Panc1 (cell line): ENCODE measurements around the gene CDRT4. TPM values are rescaled to one million over a fixed set of nuclear protein-coding genes. Genes with fewer than 3 reads are reported as not detected.

Experiments used
- ATAC-seq: fragments of 200-7000 bp; cut with Tn5 transposase; 2 replicates; pipeline ENCODE4 v1.9.1; 2020; ENCODE audit warnings: mild to moderate bottlenecking, moderate library complexity
- BruUV-seq: library from RNA; stranded (reverse); fragments of 400-500 nt; replicated peaks from 2 replicates; lab custom pipeline; 2021; lab: Mats Ljungman, UMichigan
- CTCF ChIA-PET: fragments of 300-600 bp; sonication (Branson Sonifier 250); formaldehyde crosslinking; loops from one replicate; lab custom pipeline; 2022; ENCODE audit warnings: antibody characterized with exemption; lab: Charles Lee
- POLR2A ChIA-PET: fragments of 300-600 bp; sonication (Branson Sonifier 250); formaldehyde crosslinking; loops from one replicate; lab custom pipeline; 2022; ENCODE audit warnings: antibody characterized with exemption; lab: Charles Lee
- DNase-seq: peaks from one replicate; pipeline ENCODE4 v3.0.0-alpha.2; 2010; ENCODE audit warnings: low read depth, low spot score
- H3K27ac ChIP-seq: 2 replicates; pipeline ENCODE4 v1.5.1; 2011; ENCODE audit warnings: mild to moderate bottlenecking, low read length, inconsistent platforms
- H3K27me3 ChIP-seq: fragments of 200-500 bp; sonication (Bioruptor generic); 2 replicates; pipeline ENCODE4 v1.6.0; 2014; ENCODE audit warnings: low read length, inconsistent platforms; ENCODE audit not compliant: control insufficient read depth, insufficient read depth
- H3K36me3 ChIP-seq: fragments of 200-500 bp; sonication (Bioruptor generic); 2 replicates; pipeline ENCODE4 v1.5.1; 2014; ENCODE audit warnings: inconsistent platforms, mild to moderate bottlenecking, low read length, moderate library complexity; ENCODE audit not compliant: control insufficient read depth, insufficient read depth
- H3K4me1 ChIP-seq: 2 replicates; pipeline ENCODE4 v1.5.1; 2011; ENCODE audit warnings: inconsistent platforms, mild to moderate bottlenecking, low read length, moderate library complexity; ENCODE audit not compliant: control insufficient read depth, insufficient read depth
- H3K4me3 ChIP-seq, 2 experiments: 2 replicates each; pipeline ENCODE4 v1.5.1; 2011 to 2012; ENCODE audit warnings: low read depth in 2 of 2, low read length in 2 of 2, mild to moderate bottlenecking in 2 of 2, inconsistent platforms in 1 of 2, moderate library complexity in 1 of 2
- H3K9me3 ChIP-seq: fragments of 200-500 bp; sonication (Bioruptor generic); 2 replicates; pipeline ENCODE4 v1.5.1; 2014; ENCODE audit warnings: low read depth, mild to moderate bottlenecking, inconsistent platforms, low read length, moderate library complexity; ENCODE audit not compliant: control insufficient read depth, insufficient read depth
- CTCF ChIP-seq: fragments of 450-650 bp; IDR thresholded peaks from 2 replicates; pipeline ENCODE4 v1.5.1; 2017; ENCODE audit warnings: mild to moderate bottlenecking
- POLR2AphosphoS5 ChIP-seq: IDR thresholded peaks from 2 replicates; pipeline ENCODE4 v1.6.1; 2012; ENCODE audit warnings: mild to moderate bottlenecking, low read depth, low read length, moderate library complexity
- SIN3A ChIP-seq: IDR thresholded peaks from 2 replicates; pipeline ENCODE4 v1.6.1; 2012; ENCODE audit warnings: low read depth, mild to moderate bottlenecking, low read length, moderate library complexity, borderline replicate concordance; ENCODE audit not compliant: insufficient read depth
- TCF7L2 ChIP-seq: IDR thresholded peaks from 2 replicates; pipeline ENCODE4 v1.6.1; 2011; ENCODE audit warnings: mild to moderate bottlenecking, low read depth, low read length, inconsistent platforms
- in situ Hi-C: cut with HindIII; loops from 2 replicates; pipeline ENCODE4 v1.10.0; 2016; ENCODE audit warnings: low sequenced_read_pairs, low pct_unique_long_range_greater_than_20kb
- intact Hi-C: fragments of 100-400 bp; cut with micrococcal nuclease; formaldehyde crosslinking; loops from one replicate; pipeline ENCODE4 v1.10.0; 2022; ENCODE audit not compliant: unreplicated experiment
- total RNA-seq: library from RNA; stranded (reverse); gene quantifications from one replicate; pipeline ENCODE4 v1.2.1, GENCODE V29; 2021; ENCODE audit not compliant: unreplicated experiment
- TF ChIP-seq, protein P1 (sequence below), 2 experiments: IDR thresholded peaks; 2 replicates each; pipeline ENCODE4 v1.6.1; 2011 to 2012; ENCODE audit warnings: low read depth in 2 of 2, control low read depth in 1 of 2, low read length in 1 of 2, mild to moderate bottlenecking in 1 of 2, moderate library complexity in 1 of 2; ENCODE audit not compliant: insufficient read depth in 1 of 2

CDRT4 gene
- total RNA-seq, 1 experiment from 2014 or later, result 2.8 TPM

DNA sequence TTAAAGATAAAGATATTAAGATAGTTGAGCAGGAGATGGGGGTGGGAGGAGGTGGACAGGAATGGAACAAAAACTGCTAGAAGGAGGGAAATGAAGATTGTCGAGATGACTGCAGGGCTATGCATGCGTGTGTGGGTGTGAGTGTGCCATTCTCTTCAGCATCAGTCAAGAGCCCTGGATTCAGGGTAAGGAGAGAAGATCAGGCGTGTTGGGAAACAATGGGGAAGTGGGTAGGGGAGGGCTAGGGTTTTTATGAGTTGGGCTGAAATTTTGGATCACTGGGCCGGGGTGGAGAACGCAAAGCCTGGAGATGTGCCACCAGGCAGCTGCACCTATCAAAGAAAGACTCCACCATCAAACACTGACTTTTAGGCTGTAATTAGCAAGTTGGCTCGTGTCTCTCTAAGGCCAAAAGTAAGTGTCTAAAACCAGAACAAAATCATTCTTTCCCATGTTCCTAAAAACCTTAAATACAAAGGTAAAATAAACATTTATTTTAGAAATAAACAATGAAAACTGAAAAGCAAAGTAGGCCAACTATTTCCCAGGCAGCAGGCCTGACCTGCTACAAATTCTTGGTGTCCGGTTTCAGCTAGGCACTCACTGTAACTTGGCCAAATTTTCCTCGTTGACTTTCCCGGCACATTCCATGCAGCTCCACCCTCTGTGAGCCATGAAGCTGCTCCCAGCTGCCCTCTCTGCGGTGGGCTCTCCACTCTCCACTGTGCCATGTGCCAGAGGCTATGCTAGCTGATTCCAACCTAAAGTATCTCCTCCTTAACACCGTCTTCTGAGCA is 4.2 kb downstream of the CDRT4 start:
- no peaks in the 10 kb centered on the region for H3K36me3 ChIP-seq
- DNase-seq, result no peak
- no peaks in the 10 kb centered on the region for H3K27me3 ChIP-seq
- H3K9me3 ChIP-seq, result no peaks in the 10 kb centered on the region
- no peaks in the 10 kb centered on the region for H3K4me1 ChIP-seq
- ChIA-PET CTCF (no interaction called here), POLR2A (interaction anchor here (0.5 kb wide), 1 partner anchor 218 kb away, joined by 5 read pairs; no protein-coding TSS in a partner anchor)
- in situ Hi-C loops, result no loop called here
- intact Hi-C loops, result no loop called here
- no peak for ATAC-seq
- H3K4me3 ChIP-seq, result no peak overlapping the region
- BruUV-seq, result no TSS peak
- TF ChIP-seq POLR2AphosphoS5 (no peak), CTCF (no peak), SIN3A (no peak), TCF7L2 (no peak)
- TF ChIP-seq, protein P1, sequence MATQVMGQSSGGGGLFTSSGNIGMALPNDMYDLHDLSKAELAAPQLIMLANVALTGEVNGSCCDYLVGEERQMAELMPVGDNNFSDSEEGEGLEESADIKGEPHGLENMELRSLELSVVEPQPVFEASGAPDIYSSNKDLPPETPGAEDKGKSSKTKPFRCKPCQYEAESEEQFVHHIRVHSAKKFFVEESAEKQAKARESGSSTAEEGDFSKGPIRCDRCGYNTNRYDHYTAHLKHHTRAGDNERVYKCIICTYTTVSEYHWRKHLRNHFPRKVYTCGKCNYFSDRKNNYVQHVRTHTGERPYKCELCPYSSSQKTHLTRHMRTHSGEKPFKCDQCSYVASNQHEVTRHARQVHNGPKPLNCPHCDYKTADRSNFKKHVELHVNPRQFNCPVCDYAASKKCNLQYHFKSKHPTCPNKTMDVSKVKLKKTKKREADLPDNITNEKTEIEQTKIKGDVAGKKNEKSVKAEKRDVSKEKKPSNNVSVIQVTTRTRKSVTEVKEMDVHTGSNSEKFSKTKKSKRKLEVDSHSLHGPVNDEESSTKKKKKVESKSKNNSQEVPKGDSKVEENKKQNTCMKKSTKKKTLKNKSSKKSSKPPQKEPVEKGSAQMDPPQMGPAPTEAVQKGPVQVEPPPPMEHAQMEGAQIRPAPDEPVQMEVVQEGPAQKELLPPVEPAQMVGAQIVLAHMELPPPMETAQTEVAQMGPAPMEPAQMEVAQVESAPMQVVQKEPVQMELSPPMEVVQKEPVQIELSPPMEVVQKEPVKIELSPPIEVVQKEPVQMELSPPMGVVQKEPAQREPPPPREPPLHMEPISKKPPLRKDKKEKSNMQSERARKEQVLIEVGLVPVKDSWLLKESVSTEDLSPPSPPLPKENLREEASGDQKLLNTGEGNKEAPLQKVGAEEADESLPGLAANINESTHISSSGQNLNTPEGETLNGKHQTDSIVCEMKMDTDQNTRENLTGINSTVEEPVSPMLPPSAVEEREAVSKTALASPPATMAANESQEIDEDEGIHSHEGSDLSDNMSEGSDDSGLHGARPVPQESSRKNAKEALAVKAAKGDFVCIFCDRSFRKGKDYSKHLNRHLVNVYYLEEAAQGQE (IDR thresholded peaks at IDR 0.05; ENCODE audit: insufficient read depth in 1 of 2, low read depth in 2 of 2, low read length in 1 of 2), result no peak
- H3K27ac ChIP-seq, result no peak overlapping the region

DNA sequence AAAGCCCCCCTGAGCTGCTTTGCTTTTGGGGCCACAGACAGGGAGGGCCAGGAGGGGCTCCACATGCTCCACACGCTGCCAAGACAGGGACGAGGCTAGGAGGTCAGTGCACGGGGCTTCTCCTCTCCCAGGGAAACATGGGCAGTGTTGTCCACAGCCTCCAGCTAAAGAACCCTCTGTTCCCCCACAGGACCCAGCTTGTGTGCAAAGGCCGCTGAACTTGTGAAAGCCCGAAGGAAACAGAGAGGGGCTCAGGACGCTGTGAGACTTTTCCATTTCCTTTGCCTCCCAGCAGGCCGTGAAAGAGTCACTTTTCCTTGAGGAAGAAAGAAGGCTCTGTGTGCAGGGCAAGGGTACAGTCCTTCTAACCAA is 9.7 kb downstream of the CDRT4 start:
- POLR2A ChIA-PET, result no interaction called here
- CTCF ChIA-PET, result no interaction called here
- H3K9me3 ChIP-seq, result no peaks in the 10 kb centered on the region
- no peaks in the 10 kb centered on the region for H3K36me3 ChIP-seq
- intact Hi-C loops (no loop called here), in situ Hi-C loops (no loop called here)
- H3K27ac ChIP-seq, result no peak overlapping the region
- H3K4me3 ChIP-seq, result no peak overlapping the region
- DNase-seq (no peak), ATAC-seq (no peak)
- H3K27me3 ChIP-seq, result no peaks in the 10 kb centered on the region
- TF ChIP-seq POLR2AphosphoS5 (no peak), CTCF (no peak), TCF7L2 (no peak), SIN3A (no peak)
- TF ChIP-seq, protein P1 (IDR thresholded peaks at IDR 0.05; ENCODE audit: insufficient read depth in 1 of 2, low read depth in 2 of 2, low read length in 1 of 2), result no peak
- H3K4me1 ChIP-seq, result no peaks in the 10 kb centered on the region
- no TSS peak for BruUV-seq
